Fibroblast of skin of scalp (primary cell): ENCODE measurements around the gene MAPKAPK2.
A peak's percentile ranks its signal among the peaks of the same experiment; 100 is the strongest.

Experiments
- DNase-seq: peaks from one replicate; pipeline ENCODE4 v3.0.0-alpha.2; 2013

Gene MAPKAPK2

GRCh38 chr1:206705191-206705590, 20.5 kb downstream of the MAPKAPK2 start:
- peak; percentile 79 for DNase-seq

GRCh38 chr1:206705726-206706297, 21.1 kb downstream of the MAPKAPK2 start:
- no peak for DNase-seq

- peak; percentile 96 for DNase-seq
These were observed 21.6 kb downstream of the MAPKAPK2 start for GRCh38 chr1:206706298-206706791.

- no peak for DNase-seq
These were observed 22.2 kb downstream of the MAPKAPK2 start for GRCh38 chr1:206706806-206707366.

GRCh38 chr1:206708058-206708457, 23.4 kb downstream of the MAPKAPK2 start:
- DNase-seq, result no peak

GRCh38 chr1:206708882-206709281, 24.2 kb downstream of the MAPKAPK2 start:
- no peak for DNase-seq

- DNase-seq, result no peak
These were observed 24.6 kb downstream of the MAPKAPK2 start for GRCh38 chr1:206709322-206709721.

GRCh38 chr1:206709772-206710459, 25.2 kb downstream of the MAPKAPK2 start:
- DNase-seq, result peak; percentile 34

GRCh38 chr1:206710460-206710823, 25.7 kb downstream of the MAPKAPK2 start:
- no peak for DNase-seq

GRCh38 chr1:206713070-206713469, 28.4 kb downstream of the MAPKAPK2 start:
- DNase-seq, result no peak

GRCh38 chr1:206713910-206714312, 29.2 kb downstream of the MAPKAPK2 start:
- DNase-seq, result no peak

GRCh38 chr1:206714331-206715058, 29.8 kb downstream of the MAPKAPK2 start:
- DNase-seq, result peak; percentile 34

GRCh38 chr1:206715120-206715519, 30.4 kb downstream of the MAPKAPK2 start:
- no peak for DNase-seq

GRCh38 chr1:206715552-206716158, 30.9 kb downstream of the MAPKAPK2 start:
- DNase-seq, result no peak

- no peak for DNase-seq
These were observed 31.6 kb downstream of the MAPKAPK2 start for GRCh38 chr1:206716159-206716869.

- no peak for DNase-seq
These were observed 32.4 kb downstream of the MAPKAPK2 start for GRCh38 chr1:206716870-206717673.

- DNase-seq, result no peak
These were observed 32.9 kb downstream of the MAPKAPK2 start for GRCh38 chr1:206717674-206717989.

GRCh38 chr1:206719169-206719839, 34.6 kb downstream of the MAPKAPK2 start:
- no peak for DNase-seq

GRCh38 chr1:206721454-206721853, 36.7 kb downstream of the MAPKAPK2 start:
- no peak for DNase-seq

GRCh38 chr1:206722751-206723461, 38.2 kb downstream of the MAPKAPK2 start:
- DNase-seq, result peak; percentile 48
